RWPE1 (cell line): ENCODE measurements around the gene SYNJ2.

Source experiments
- CTCF ChIA-PET: fragments of 350-600 bp; sonication (Branson Sonifier 250); formaldehyde crosslinking; extraction: SDS; loops from one replicate; lab custom pipeline; 2021; lab: Yijun Ruan, JAX
- POLR2A ChIA-PET: fragments of 400-600 bp; formaldehyde crosslinking; extraction: SDS; loops from one replicate; lab custom pipeline; 2020; ENCODE audit warnings: antibody characterized with exemption; ENCODE audit not compliant: low non-redundant PET; lab: Yijun Ruan, JAX
- DNase-seq: peaks from one replicate; pipeline ENCODE4 v3.0.0; 2012; ENCODE audit warnings: low spot score
- H3K27ac ChIP-seq: fragments of 450-650 bp; 2 replicates; pipeline ENCODE4 v1.5.1; 2017
- CTCF ChIP-seq: fragments of 450-650 bp; conservative IDR thresholded peaks from 2 replicates; pipeline ENCODE4 v1.5.1; 2017; ENCODE audit warnings: low read depth, mild to moderate bottlenecking

Gene SYNJ2

GRCh38 chr6:158115102-158115501, 133.4 kb downstream of the SYNJ2 start:
- CTCF ChIA-PET = interaction anchor here (0.6 kb wide), 1 partner anchor 488 kb away, joined by 3 read pairs; no protein-coding TSS in a partner anchor
- H3K27ac ChIP-seq = no peak overlapping the region
- no peak for DNase-seq
- POLR2A ChIA-PET = no interaction called here
- no peak for TF ChIP-seq CTCF

- POLR2A ChIA-PET = no interaction called here
- CTCF ChIA-PET = interaction anchor here (0.6 to 1.5 kb wide), 2 partner anchors 16 to 488 kb away, joined by 3 read pairs; no protein-coding TSS in a partner anchor
- TF ChIP-seq CTCF = no peak
- DNase-seq = no peak
- H3K27ac ChIP-seq = no peak overlapping the region
Observed at GRCh38 chr6:158115508-158115907, 133.8 kb downstream of the SYNJ2 start.

GRCh38 chr6:158118886-158119285, 137.2 kb downstream of the SYNJ2 start:
- TF ChIP-seq CTCF = no peak
- no peak for DNase-seq
- CTCF ChIA-PET = interaction anchor here (0.7 kb wide), 1 partner anchor 1535 kb away, joined by 3 read pairs; no protein-coding TSS in a partner anchor
- POLR2A ChIA-PET = no interaction called here
- H3K27ac ChIP-seq = no peak overlapping the region

- TF ChIP-seq CTCF = no peak
- ChIA-PET CTCF (no interaction called here), POLR2A (no interaction called here)
- DNase-seq = no peak
- H3K27ac ChIP-seq = no peak overlapping the region
Observed at GRCh38 chr6:158121335-158121734, 139.7 kb downstream of the SYNJ2 start.

GRCh38 chr6:158122048-158122447, 140.4 kb downstream of the SYNJ2 start:
- ChIA-PET CTCF (no interaction called here), POLR2A (no interaction called here)
- H3K27ac ChIP-seq = no peak overlapping the region
- peak; percentile 62 for DNase-seq
- TF ChIP-seq CTCF = no peak

- CTCF ChIA-PET = interaction anchor here (0.6 kb wide), 1 partner anchor 90 kb away, joined by 3 read pairs; no protein-coding TSS in a partner anchor
- DNase-seq = no peak
- no peak overlapping the region for H3K27ac ChIP-seq
- no peak for TF ChIP-seq CTCF
- POLR2A ChIA-PET = no interaction called here
Observed at GRCh38 chr6:158124288-158124687, 142.6 kb downstream of the SYNJ2 start.
